ENCODE data around the gene TRHDE. TPM values are rescaled to one million over a fixed set of nuclear protein-coding genes. Genes with fewer than 3 reads are reported as not detected.

The TRHDE gene
- total RNA-seq, 2 experiments from 2014 or later: not detected

GRCh38 chr12:72442217-72442616, 170.0 kb downstream of the TRHDE start:
- no peaks in the 10 kb centered on the region for H3K9me3 Mint-ChIP-seq
- no peaks in the 10 kb centered on the region for H3K36me3 Mint-ChIP-seq (ENCODE audit: low read depth)
- ChIA-PET POLR2A (no interaction called here), CTCF (no interaction called here)
- no peak overlapping the region for H3K4me3 Mint-ChIP-seq
- no peaks in the 10 kb centered on the region for H3K4me1 Mint-ChIP-seq
- no peaks in the 10 kb centered on the region for H3K27me3 Mint-ChIP-seq
- DNase-seq: no peak
- no peak overlapping the region for H3K27ac Mint-ChIP-seq

DNA sequence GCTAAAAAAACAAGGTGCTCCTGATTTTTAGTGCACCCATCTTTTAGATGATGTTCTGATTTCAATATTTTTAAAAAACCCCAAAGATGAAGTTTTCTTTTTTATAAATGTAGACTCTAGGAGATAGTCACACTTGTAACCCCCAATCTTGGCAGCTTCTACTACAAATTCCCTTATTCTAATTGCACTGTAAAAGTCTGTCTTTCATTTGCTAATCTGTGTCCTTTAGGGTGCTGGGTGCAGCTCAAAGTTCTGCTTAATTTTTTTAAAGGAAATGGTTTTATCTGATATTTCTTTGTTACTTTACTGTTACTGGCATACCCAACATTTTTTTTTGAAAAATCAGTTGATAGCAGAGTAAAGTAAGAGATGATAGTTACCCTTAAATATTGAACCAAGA, 172.0 kb downstream of the TRHDE start:
- H3K4me3 Mint-ChIP-seq: no peak overlapping the region
- no peak for DNase-seq
- no peaks in the 10 kb centered on the region for H3K4me1 Mint-ChIP-seq
- CTCF ChIA-PET: no interaction called here
- no peak overlapping the region for H3K27ac Mint-ChIP-seq
- no peaks in the 10 kb centered on the region for H3K36me3 Mint-ChIP-seq (ENCODE audit: low read depth)
- no peaks in the 10 kb centered on the region for H3K9me3 Mint-ChIP-seq
- no peaks in the 10 kb centered on the region for H3K27me3 Mint-ChIP-seq
- POLR2A ChIA-PET: no interaction called here

DNA sequence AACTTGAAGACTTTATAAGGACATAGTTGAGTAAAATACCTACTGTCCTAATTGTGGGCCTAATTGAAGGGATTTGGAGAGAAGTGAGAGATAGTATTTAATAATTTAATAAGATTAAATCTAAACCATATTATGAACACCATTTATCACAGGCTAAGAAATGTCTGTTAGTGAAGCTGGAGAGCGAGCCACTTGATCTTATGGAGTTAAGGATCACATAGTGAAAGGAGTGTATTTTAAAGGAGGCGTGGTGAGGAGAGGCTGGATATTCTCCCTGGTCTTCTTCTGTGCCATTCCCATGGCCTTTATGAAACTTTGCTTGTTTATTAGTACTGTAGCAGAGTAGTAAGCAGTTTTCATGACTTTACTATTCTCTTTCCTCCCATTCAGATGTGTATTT, 172.4 kb downstream of the TRHDE start:
- no peaks in the 10 kb centered on the region for H3K9me3 Mint-ChIP-seq
- no peak overlapping the region for H3K4me3 Mint-ChIP-seq
- ChIA-PET CTCF (no interaction called here), POLR2A (no interaction called here)
- H3K36me3 Mint-ChIP-seq (ENCODE audit: low read depth): no peaks in the 10 kb centered on the region
- no peak overlapping the region for H3K27ac Mint-ChIP-seq
- no peaks in the 10 kb centered on the region for H3K27me3 Mint-ChIP-seq
- DNase-seq: no peak
- H3K4me1 Mint-ChIP-seq: no peaks in the 10 kb centered on the region

DNA sequence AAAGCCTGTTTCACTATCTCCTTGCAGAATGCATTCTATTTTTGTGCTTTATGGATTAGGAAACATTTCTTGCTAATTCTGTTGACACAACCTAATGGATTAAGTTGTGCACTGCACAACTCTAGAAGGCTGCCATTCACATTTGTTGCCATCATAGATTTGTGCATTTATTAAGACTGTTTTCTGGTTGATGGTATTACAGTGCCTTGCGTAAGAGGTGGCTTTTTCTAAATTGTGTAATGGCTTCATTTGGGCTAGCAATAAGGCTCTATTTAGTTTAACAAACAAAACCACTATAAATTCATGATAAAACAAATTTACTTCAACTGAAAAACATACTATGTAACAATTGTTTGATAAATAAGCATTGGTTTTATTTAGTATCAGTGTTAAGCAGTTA, 175.9 kb downstream of the TRHDE start:
- Mint-ChIP-seq H3K27me3 (no peaks in the 10 kb centered on the region), H3K4me3 (no peak overlapping the region), H3K36me3 (ENCODE audit: low read depth) (no peaks in the 10 kb centered on the region), H3K27ac (no peak overlapping the region), H3K9me3 (no peaks in the 10 kb centered on the region), H3K4me1 (no peaks in the 10 kb centered on the region)
- no peak for DNase-seq
- POLR2A ChIA-PET: no interaction called here
- CTCF ChIA-PET: no interaction called here

DNA sequence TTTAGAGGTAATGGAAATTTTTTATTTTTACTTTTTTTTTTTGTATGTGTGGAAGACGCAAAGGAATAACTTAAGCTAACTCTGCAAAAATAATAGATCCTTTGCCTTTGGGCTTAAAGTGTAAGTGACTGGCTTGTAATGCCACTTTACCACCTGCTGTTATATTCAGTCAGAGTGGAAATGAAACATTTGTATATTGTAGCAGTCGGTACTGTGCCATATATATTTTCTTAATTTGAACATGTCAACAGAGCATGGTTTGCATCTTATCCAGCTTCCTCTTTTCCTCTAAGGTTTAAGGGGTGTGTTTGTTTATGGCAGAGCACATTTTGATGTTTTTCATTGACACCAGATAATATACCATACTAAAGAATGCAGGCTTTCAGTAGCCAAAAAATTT, 176.6 kb downstream of the TRHDE start:
- DNase-seq: no peak
- Mint-ChIP-seq H3K27ac (no peak overlapping the region), H3K4me3 (no peak overlapping the region), H3K4me1 (no peaks in the 10 kb centered on the region), H3K27me3 (no peaks in the 10 kb centered on the region), H3K9me3 (no peaks in the 10 kb centered on the region), H3K36me3 (ENCODE audit: low read depth) (no peaks in the 10 kb centered on the region)
- CTCF ChIA-PET: no interaction called here
- POLR2A ChIA-PET: no interaction called here

- Mint-ChIP-seq H3K27ac (no peak overlapping the region), H3K4me1 (no peaks in the 10 kb centered on the region), H3K4me3 (no peak overlapping the region), H3K36me3 (ENCODE audit: low read depth) (no peaks in the 10 kb centered on the region), H3K27me3 (no peaks in the 10 kb centered on the region), H3K9me3 (no peaks in the 10 kb centered on the region)
- POLR2A ChIA-PET: no interaction called here
- DNase-seq: no peak
- CTCF ChIA-PET: no interaction called here
Observed at GRCh38 chr12:72453066-72453465, 180.9 kb downstream of the TRHDE start.

DNA sequence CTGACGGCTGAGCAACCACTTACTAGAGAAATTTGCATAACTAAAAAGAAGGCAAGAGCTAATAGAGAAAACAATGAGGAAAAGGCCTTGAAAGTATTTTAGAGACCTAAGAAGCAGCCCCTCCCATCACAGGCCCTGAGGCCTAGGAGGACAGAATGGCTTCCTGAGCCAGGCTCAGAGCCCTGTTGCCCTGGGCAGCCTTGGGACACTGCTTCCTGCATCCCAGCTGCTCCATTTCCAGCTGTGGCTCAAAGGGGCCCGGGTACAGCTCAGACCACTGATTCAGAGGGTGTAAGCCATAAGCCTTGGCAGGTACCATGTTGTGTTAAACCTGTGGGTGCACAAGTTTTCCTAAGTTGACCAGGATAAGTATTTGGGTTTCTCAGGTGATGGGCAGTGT, 181.4 kb downstream of the TRHDE start:
- no peak overlapping the region for H3K27ac Mint-ChIP-seq
- no peak overlapping the region for H3K4me3 Mint-ChIP-seq
- ChIA-PET CTCF (no interaction called here), POLR2A (no interaction called here)
- no peaks in the 10 kb centered on the region for H3K36me3 Mint-ChIP-seq (ENCODE audit: low read depth)
- H3K9me3 Mint-ChIP-seq: no peaks in the 10 kb centered on the region
- no peak for DNase-seq
- H3K4me1 Mint-ChIP-seq: no peaks in the 10 kb centered on the region
- no peaks in the 10 kb centered on the region for H3K27me3 Mint-ChIP-seq

- no peaks in the 10 kb centered on the region for H3K36me3 Mint-ChIP-seq (ENCODE audit: low read depth)
- no peak for DNase-seq
Observed at GRCh38 chr12:72464471-72464870, 192.3 kb downstream of the TRHDE start.

DNA sequence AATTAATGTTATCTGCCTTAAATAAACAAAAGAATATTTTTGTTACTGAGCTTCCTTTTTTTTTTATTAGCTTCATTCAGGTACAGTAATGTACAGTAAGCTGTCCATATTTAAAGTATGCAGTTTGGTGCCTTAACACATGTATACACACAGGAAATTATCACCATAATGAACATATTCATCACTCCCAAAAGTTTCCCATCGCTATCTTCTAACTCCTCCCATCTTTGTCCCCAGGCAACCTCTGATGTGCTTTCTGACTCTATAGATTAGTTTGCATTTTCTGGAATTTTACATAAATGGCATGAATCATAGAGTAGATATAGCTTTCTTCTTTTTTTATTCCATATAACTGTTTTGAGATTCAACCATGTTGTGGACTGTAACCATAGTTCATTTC, 193.0 kb downstream of the TRHDE start:
- Mint-ChIP-seq H3K4me3 (no peak overlapping the region), H3K27ac (no peak overlapping the region), H3K27me3 (no peaks in the 10 kb centered on the region), H3K36me3 (ENCODE audit: low read depth) (no peaks in the 10 kb centered on the region), H3K9me3 (no peaks in the 10 kb centered on the region), H3K4me1 (no peaks in the 10 kb centered on the region)
- ChIA-PET CTCF (no interaction called here), POLR2A (no interaction called here)
- no peak for DNase-seq

More at GRCh38 chr12:72464471-72464870, 192.3 kb downstream of the TRHDE start:
- Mint-ChIP-seq H3K27ac (no peak overlapping the region), H3K4me3 (no peak overlapping the region), H3K27me3 (no peaks in the 10 kb centered on the region), H3K4me1 (no peaks in the 10 kb centered on the region), H3K9me3 (no peaks in the 10 kb centered on the region)
- ChIA-PET POLR2A (no interaction called here), CTCF (no interaction called here)

DNA sequence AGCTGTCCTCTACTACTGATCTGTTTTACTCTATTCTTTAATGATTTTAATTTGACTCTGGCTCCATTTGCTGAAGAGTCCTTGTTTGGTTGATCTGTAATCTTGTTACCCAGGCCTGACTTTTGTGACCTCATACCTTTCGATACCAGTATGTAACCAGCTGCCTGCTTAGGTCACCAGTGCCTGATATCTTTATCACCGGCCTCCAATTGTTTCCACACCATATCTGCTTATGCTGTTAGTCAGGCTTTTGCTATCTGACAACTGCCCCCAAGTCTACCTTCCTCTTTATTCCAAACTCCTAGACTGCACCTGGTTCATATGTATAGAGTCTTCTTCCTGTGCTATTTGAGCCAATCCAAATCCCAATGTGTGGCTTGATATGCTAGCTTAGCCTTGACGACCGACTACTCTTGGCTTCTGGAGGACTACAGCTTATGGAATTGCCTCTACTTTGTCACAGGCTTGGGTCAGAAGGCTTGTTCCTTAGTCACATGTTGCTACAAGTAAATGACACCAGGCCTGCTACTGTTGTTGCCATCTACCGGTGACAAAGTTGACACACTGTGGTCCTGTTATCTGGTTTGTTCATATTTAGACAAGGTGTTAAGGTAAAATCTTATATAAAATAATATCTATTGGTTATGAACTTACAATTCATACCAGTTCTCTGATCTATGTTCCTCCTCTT, 193.9 kb downstream of the TRHDE start:
- H3K4me3 Mint-ChIP-seq: no peak overlapping the region
- CTCF ChIA-PET: no interaction called here
- POLR2A ChIA-PET: no interaction called here
- DNase-seq: no peak
- no peaks in the 10 kb centered on the region for H3K36me3 Mint-ChIP-seq (ENCODE audit: low read depth)
- H3K27me3 Mint-ChIP-seq: no peaks in the 10 kb centered on the region
- H3K9me3 Mint-ChIP-seq: no peaks in the 10 kb centered on the region
- H3K27ac Mint-ChIP-seq: no peak overlapping the region
- no peaks in the 10 kb centered on the region for H3K4me1 Mint-ChIP-seq

GRCh38 chr12:72467985-72468384, 195.8 kb downstream of the TRHDE start:
- H3K9me3 Mint-ChIP-seq: no peaks in the 10 kb centered on the region
- POLR2A ChIA-PET: no interaction called here
- CTCF ChIA-PET: no interaction called here
- no peaks in the 10 kb centered on the region for H3K27me3 Mint-ChIP-seq
- H3K27ac Mint-ChIP-seq: no peak overlapping the region
- H3K4me3 Mint-ChIP-seq: no peak overlapping the region
- no peaks in the 10 kb centered on the region for H3K4me1 Mint-ChIP-seq
- no peak for DNase-seq
- H3K36me3 Mint-ChIP-seq (ENCODE audit: low read depth): no peaks in the 10 kb centered on the region

DNA sequence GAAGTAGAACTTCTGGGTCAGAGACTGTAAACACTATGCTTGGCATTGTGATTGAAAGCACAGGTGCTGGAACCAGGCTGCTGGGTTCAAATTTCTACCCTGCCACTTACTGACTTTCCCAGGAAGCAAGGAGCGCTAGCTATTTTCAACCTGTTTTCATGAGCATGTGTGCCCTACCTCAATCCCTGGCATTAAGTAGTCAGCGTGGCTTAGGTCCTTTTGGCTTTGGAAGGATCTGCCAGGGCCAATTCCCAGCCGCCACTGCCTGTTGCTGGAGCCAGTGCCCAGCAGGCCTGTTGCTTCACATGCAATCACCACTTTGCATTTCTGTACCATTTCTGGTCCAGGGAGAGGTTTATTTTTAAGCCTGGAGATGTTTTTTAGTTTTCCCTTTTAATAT, 196.3 kb downstream of the TRHDE start:
- no peaks in the 10 kb centered on the region for H3K36me3 Mint-ChIP-seq (ENCODE audit: low read depth)
- POLR2A ChIA-PET: no interaction called here
- no peaks in the 10 kb centered on the region for H3K27me3 Mint-ChIP-seq
- no peak overlapping the region for H3K4me3 Mint-ChIP-seq
- H3K27ac Mint-ChIP-seq: no peak overlapping the region
- H3K9me3 Mint-ChIP-seq: no peaks in the 10 kb centered on the region
- no peaks in the 10 kb centered on the region for H3K4me1 Mint-ChIP-seq
- CTCF ChIA-PET: no interaction called here
- no peak for DNase-seq

DNA sequence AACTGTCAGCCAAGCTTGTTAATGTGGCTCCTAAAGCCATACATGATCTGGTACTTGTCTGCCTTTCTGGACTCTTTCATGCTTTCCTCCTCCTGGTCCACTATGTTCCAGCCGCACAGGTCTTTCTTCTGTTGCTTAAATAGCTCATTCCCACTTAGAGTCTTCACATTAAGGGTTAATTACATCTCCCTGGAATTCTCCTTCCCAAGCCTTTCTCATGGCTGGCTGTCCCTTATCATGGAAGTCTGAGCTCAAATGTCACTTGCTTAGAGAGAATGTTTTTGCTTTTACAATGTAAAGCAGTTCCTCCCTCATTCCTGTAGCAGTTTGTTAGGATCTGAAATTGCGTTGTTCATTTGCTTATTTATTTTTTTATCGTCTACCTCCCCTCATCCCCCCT, 199.6 kb downstream of the TRHDE start:
- CTCF ChIA-PET: no interaction called here
- no peaks in the 10 kb centered on the region for H3K4me1 Mint-ChIP-seq
- H3K27me3 Mint-ChIP-seq: no peaks in the 10 kb centered on the region
- no peak for DNase-seq
- no peaks in the 10 kb centered on the region for H3K9me3 Mint-ChIP-seq
- H3K4me3 Mint-ChIP-seq: no peak overlapping the region
- POLR2A ChIA-PET: no interaction called here
- no peak overlapping the region for H3K27ac Mint-ChIP-seq
- H3K36me3 Mint-ChIP-seq (ENCODE audit: low read depth): no peaks in the 10 kb centered on the region

DNA sequence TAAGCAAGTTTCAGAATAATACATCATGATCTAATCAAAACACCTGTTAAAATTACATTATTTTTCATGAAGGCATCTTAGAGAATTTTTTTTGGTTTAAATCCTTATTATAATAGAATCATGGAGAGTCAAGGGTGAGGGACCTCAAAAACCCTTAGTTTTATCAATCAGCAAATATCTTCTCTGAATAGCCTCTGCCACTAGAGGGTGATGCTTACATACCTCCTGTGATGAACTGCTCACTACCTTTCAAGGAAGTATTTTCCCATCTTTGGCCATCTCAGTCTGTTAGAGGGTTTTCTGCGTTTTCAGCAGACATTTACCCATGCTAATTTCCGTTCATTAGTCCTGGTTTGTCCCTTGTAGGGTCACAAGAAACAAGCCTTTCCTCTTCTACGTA, 200.2 kb downstream of the TRHDE start:
- Mint-ChIP-seq H3K4me1 (no peaks in the 10 kb centered on the region), H3K4me3 (no peak overlapping the region), H3K9me3 (no peaks in the 10 kb centered on the region), H3K36me3 (ENCODE audit: low read depth) (no peaks in the 10 kb centered on the region), H3K27me3 (no peaks in the 10 kb centered on the region), H3K27ac (no peak overlapping the region)
- ChIA-PET POLR2A (no interaction called here), CTCF (no interaction called here)
- DNase-seq: no peak

DNA sequence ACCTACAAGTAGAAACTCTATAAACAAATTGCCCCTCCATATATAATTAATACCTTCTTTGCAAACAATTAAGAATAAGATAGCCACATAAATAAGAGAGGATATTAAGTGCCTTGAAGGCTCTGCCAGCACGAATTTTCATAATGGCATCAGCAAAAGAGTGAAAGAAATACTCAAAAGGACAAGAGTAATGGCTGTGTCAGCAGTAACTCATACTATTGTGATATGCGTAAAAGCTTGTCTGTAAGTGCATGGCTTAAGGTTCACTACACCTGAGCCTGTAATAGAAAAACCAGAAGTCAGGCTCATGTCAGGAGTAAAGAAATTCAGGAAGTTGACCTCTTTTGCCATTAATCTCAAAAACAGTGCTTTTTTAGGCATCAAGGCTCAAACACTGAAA, 204.1 kb downstream of the TRHDE start:
- CTCF ChIA-PET: no interaction called here
- no peaks in the 10 kb centered on the region for H3K9me3 Mint-ChIP-seq

More for the DNA sequence above, 204.1 kb downstream of the TRHDE start:
- POLR2A ChIA-PET: no interaction called here
- H3K4me1 Mint-ChIP-seq: no peaks in the 10 kb centered on the region
- H3K27me3 Mint-ChIP-seq: no peaks in the 10 kb centered on the region
- no peak overlapping the region for H3K4me3 Mint-ChIP-seq
- no peak for DNase-seq
- no peak overlapping the region for H3K27ac Mint-ChIP-seq
- H3K36me3 Mint-ChIP-seq (ENCODE audit: low read depth): no peaks in the 10 kb centered on the region

Measured in activated CD4-positive, alpha-beta T cell treated with anti-CD3 and anti-CD28 coated beads, Interleukin-2, amount 10 ng/mL, durations not matched to agents 7 days and 5 days (primary cell).